ENCODE results near the gene MLEC. TPM values are rescaled to one million over a fixed set of nuclear protein-coding genes. Genes with fewer than 3 reads are reported as not detected.

Gene MLEC
- polyA plus RNA-seq, 2 of the 4 experiments (the other 2 are of a cell fraction), result 89.1 to 117 TPM

DNA sequence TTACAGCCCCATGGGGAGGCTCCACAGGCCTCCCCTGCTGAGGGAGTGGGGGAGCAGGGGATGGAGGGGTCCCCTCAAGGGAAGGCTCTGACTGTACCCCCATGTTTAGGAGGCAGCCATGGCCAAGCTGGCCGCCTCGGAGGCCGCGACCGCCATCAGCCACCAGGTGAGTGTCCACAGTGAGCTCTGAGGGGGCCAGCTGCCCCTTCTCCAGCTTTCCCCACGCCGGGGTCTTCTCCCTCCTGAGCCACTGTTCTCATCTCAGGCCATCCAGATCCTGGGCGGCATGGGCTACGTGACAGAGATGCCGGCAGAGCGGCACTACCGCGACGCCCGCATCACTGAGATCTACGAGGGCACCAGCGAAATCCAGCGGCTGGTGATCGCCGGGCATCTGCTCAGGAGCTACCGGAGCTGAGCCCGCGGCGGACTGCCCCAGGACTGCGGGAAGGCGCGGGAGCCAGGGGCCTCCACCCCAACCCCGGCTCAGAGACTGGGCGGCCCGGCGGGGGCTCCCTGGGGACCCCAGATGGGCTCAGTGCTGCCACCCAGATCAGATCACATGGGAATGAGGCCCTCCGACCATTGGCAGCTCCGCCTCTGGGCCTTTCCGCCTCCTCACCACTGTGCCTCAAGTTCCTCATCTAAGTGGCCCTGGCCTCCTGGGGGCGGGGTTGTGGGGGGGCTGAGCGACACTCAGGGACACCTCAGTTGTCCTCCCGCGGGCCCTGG lies 52.2 kb downstream of the MLEC start:
- DNase-seq (ENCODE audit: low read depth in 1 of 2, low spot score in 1 of 2) (no peak), ATAC-seq (no peak), FAIRE-seq (no peak)
- H3K4me3 ChIP-seq, result no peak overlapping the region
- POLR2A ChIA-PET, result no interaction called here
- TF ChIP-seq NPAS2 (CRISPR knock-in tag; IDR thresholded peaks at IDR 0.05; ENCODE audit: borderline replicate concordance) (no peak), NR3C1 (IDR thresholded peaks at IDR 0.05) (no peak), ZFP36 (IDR thresholded peaks at IDR 0.05; ENCODE audit: borderline replicate concordance, partially characterized antibody) (no peak), RFX5 (IDR thresholded peaks at IDR 0.05) (no peak), TFCP2L1 (CRISPR knock-in tag; IDR thresholded peaks at IDR 0.05) (no peak), JUNB (IDR thresholded peaks at IDR 0.05) (no peak), HEYL (CRISPR knock-in tag; IDR thresholded peaks at IDR 0.05) (no peak), RCOR1 (IDR thresholded peaks at IDR 0.05; ENCODE audit: low read depth, low read length) (no peak), RAD21 (conservative IDR thresholded peaks at IDR 0.05 in 1 of 2, IDR thresholded peaks at IDR 0.05 in 1 of 2) (no peak), ELK1 (IDR thresholded peaks at IDR 0.05; ENCODE audit: low read depth, low read length) (no peak), TP53 (CRISPR knock-in tag; IDR thresholded peaks at IDR 0.05) (no peak), FOSB (CRISPR knock-in tag; IDR thresholded peaks at IDR 0.05) (no peak), ZNF302 (CRISPR knock-in tag; IDR thresholded peaks at IDR 0.05) (no peak)
- TF ChIP-seq, protein P1, sequence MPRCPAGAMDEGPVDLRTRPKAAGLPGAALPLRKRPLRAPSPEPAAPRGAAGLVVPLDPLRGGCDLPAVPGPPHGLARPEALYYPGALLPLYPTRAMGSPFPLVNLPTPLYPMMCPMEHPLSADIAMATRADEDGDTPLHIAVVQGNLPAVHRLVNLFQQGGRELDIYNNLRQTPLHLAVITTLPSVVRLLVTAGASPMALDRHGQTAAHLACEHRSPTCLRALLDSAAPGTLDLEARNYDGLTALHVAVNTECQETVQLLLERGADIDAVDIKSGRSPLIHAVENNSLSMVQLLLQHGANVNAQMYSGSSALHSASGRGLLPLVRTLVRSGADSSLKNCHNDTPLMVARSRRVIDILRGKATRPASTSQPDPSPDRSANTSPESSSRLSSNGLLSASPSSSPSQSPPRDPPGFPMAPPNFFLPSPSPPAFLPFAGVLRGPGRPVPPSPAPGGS (IDR thresholded peaks at IDR 0.05), result no peak
- 90% methylated on average over 19 of the region's 38 CpGs for WGBS (ENCODE audit: missing lambda C conversion rate)
- no peak overlapping the region for H3K4me2 ChIP-seq
- no peaks in the 10 kb centered on the region for H3K4me1 ChIP-seq
- CTCF ChIA-PET, result interaction anchor here (0.8 to 1.6 kb wide), 5 partner anchors 25 to 271 kb away, joined by 3 to 5 read pairs (median 3); no protein-coding TSS in a partner anchor
- H3K9me3 ChIP-seq, result no peaks in the 10 kb centered on the region
- no peak overlapping the region for H3K27ac ChIP-seq

DNA sequence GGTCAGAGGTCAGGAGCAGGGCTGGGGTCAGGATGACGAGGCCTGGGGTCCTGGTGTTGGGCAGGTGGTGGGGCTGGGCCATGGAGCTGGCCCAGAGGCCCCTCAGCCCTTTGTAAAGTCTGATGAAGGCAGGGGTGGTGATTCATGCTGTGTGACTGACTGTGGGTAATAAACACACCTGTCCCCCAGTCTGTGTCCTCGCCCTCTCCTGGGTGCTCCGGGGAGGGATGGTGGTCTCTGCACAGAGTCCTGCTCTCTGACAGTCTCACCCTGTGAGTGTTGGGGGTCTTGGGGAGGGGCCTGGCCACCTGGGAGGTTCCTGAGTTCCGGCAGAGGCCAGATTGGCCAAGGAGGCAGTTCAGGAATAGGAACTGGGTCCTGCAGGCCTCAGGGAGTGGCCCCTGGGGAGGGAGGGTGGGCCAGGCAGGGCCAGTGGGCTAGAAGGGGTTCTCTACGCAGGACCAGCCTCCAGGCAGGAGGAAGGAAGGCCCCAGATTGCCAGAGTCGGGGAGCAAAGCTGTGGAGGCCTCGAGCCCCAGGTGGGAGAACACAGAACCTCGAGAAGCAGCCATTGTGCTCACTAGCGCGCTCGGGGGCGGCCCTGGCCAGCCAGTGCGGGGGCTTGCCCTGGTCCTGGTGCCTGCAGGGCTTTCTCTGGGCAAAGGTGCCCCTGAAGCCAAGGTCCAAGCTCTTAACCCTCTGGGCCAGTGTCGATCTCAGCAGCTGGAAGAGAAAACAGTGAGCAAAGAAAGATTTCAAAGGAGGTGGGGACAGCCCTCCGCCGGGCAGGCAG lies 53.1 kb downstream of the MLEC start:
- H3K4me2 ChIP-seq, result no peak overlapping the region
- no peaks in the 10 kb centered on the region for H3K9me3 ChIP-seq
- no peak for ATAC-seq
- no peak overlapping the region for H3K4me3 ChIP-seq
- DNase-seq (ENCODE audit: low read depth in 1 of 2, low spot score in 1 of 2), result no peak
- TF ChIP-seq, protein P2, sequence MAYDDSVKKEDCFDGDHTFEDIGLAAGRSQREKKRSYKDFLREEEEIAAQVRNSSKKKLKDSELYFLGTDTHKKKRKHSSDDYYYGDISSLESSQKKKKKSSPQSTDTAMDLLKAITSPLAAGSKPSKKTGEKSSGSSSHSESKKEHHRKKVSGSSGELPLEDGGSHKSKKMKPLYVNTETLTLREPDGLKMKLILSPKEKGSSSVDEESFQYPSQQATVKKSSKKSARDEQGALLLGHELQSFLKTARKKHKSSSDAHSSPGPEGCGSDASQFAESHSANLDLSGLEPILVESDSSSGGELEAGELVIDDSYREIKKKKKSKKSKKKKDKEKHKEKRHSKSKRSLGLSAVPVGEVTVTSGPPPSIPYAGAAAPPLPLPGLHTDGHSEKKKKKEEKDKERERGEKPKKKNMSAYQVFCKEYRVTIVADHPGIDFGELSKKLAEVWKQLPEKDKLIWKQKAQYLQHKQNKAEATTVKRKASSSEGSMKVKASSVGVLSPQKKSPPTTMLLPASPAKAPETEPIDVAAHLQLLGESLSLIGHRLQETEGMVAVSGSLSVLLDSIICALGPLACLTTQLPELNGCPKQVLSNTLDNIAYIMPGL (CRISPR knock-in tag; IDR thresholded peaks at IDR 0.05; ENCODE audit: borderline replicate concordance), result no peak
- no peak for TF ChIP-seq HDAC2 (IDR thresholded peaks at IDR 0.05)
- TF ChIP-seq CBX8 (IDR thresholded peaks at IDR 0.05), result no peak
- TF ChIP-seq CHD4 (IDR thresholded peaks at IDR 0.05; ENCODE audit: borderline replicate concordance), result no peak
- no peak for TF ChIP-seq CTCF (IDR thresholded peaks at IDR 0.05)
- TF ChIP-seq GATA3 (IDR thresholded peaks at IDR 0.05; ENCODE audit: borderline replicate concordance), result no peak
- TF ChIP-seq FOSB (CRISPR knock-in tag; IDR thresholded peaks at IDR 0.05), result no peak
- TF ChIP-seq SMC3 (IDR thresholded peaks at IDR 0.05), result no peak
- TF ChIP-seq SREBF2 (IDR thresholded peaks at IDR 0.05), result no peak
- TF ChIP-seq EHF (CRISPR knock-in tag; IDR thresholded peaks at IDR 0.05), result no peak
- TF ChIP-seq, protein P3, sequence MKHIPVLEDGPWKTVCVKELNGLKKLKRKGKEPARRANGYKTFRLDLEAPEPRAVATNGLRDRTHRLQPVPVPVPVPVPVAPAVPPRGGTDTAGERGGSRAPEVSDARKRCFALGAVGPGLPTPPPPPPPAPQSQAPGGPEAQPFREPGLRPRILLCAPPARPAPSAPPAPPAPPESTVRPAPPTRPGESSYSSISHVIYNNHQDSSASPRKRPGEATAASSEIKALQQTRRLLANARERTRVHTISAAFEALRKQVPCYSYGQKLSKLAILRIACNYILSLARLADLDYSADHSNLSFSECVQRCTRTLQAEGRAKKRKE (CRISPR knock-in tag; IDR thresholded peaks at IDR 0.05; ENCODE audit: low read depth), result no peak
- no peak for TF ChIP-seq ZC3H11A (IDR thresholded peaks at IDR 0.05)
- TF ChIP-seq MAFK (IDR thresholded peaks at IDR 0.05; ENCODE audit: partially characterized antibody), result no peak
- no peak for TF ChIP-seq HES2 (IDR thresholded peaks at IDR 0.05)
- TF ChIP-seq RARB (CRISPR knock-in tag; IDR thresholded peaks at IDR 0.05), result no peak
- no peak for TF ChIP-seq BHLHE40 (IDR thresholded peaks at IDR 0.05; ENCODE audit: low read depth, low read length)
- H3K4me1 ChIP-seq, result no peaks in the 10 kb centered on the region
- ChIA-PET POLR2A (no interaction called here), CTCF (interaction anchor here (0.8 to 1.5 kb wide), 7 partner anchors 12 to 270 kb away, joined by 3 to 4 read pairs (median 3); no protein-coding TSS in a partner anchor)
- 64% methylated on average over 13 of the region's 16 CpGs for WGBS (ENCODE audit: missing lambda C conversion rate)
- no peak overlapping the region for H3K27ac ChIP-seq
- no peak for FAIRE-seq
